Activated CD8-positive, alpha-beta T cell treated with anti-CD3 and anti-CD28 coated beads, Interleukin-2, amount 10 ng/mL, durations not matched to agents 7 days and 5 days (primary cell): ENCODE measurements around the gene STT3B. TPM values are rescaled to one million over a fixed set of nuclear protein-coding genes. Genes with fewer than 3 reads are reported as not detected.

ENCODE experiments used
- ATAC-seq: fragments of 150-1000 bp; cut with Tn5 transposase; one replicate; pipeline ENCODE4 v1.10.0; 2021; ENCODE audit warnings: moderate library complexity
- CTCF ChIA-PET: fragments of 350-600 bp; sonication (Branson Sonifier 250); formaldehyde crosslinking; loops from one replicate; lab custom pipeline; 2021; ENCODE audit warnings: antibody characterized with exemption; lab: Charles Lee
- POLR2A ChIA-PET: fragments of 350-600 bp; sonication (Branson Sonifier 250); formaldehyde crosslinking; loops from one replicate; lab custom pipeline; 2021; ENCODE audit warnings: antibody characterized with exemption; lab: Charles Lee
- DNase-seq: peaks from one replicate; pipeline ENCODE4 v3.0.0-alpha.2; 2020
- H3K27ac Mint-ChIP-seq: one replicate; pipeline ENCODE4 v1.8.0; 2021; ENCODE audit warnings: mild to moderate bottlenecking, mixed read lengths
- H3K27me3 Mint-ChIP-seq: one replicate; pipeline ENCODE4 v1.8.0; 2021; ENCODE audit warnings: low read depth, mixed read lengths
- H3K36me3 Mint-ChIP-seq: one replicate; pipeline ENCODE4 v1.8.0; 2021; ENCODE audit warnings: low read depth, mixed read lengths
- H3K4me1 Mint-ChIP-seq: one replicate; pipeline ENCODE4 v1.8.0; 2021; ENCODE audit warnings: low read depth, mixed read lengths
- H3K4me3 Mint-ChIP-seq: one replicate; pipeline ENCODE4 v1.8.0; 2021; ENCODE audit warnings: mild to moderate bottlenecking, mixed read lengths
- H3K9me3 Mint-ChIP-seq: one replicate; pipeline ENCODE4 v1.8.0; 2022; ENCODE audit warnings: mixed read lengths; ENCODE audit not compliant: insufficient read depth
- total RNA-seq, 2 experiments: library from RNA; stranded (reverse); gene quantifications; one replicate each; pipeline ENCODE4 v1.2.3, GENCODE V29; 2021

The STT3B gene
- total RNA-seq, 2 experiments from 2014 or later: 137 to 140 TPM

- CTCF ChIA-PET: interaction anchor here (0.8 kb wide), 1 partner anchor 19 kb away, joined by 3 read pairs; no protein-coding TSS in a partner anchor
- POLR2A ChIA-PET: no interaction called here
- H3K36me3 Mint-ChIP-seq: no peaks in the 10 kb centered on the region
- DNase-seq (no peak), ATAC-seq (no peak)
- peaks cover 2% of the 10 kb centered on the region for H3K27me3 Mint-ChIP-seq
- no peak overlapping the region for H3K27ac Mint-ChIP-seq
- no peaks in the 10 kb centered on the region for H3K9me3 Mint-ChIP-seq
- H3K4me3 Mint-ChIP-seq: no peak overlapping the region
- no peaks in the 10 kb centered on the region for H3K4me1 Mint-ChIP-seq
These were observed 143.8 kb downstream of the STT3B start for GRCh38 chr3:31676556-31676955.

- no peaks in the 10 kb centered on the region for H3K9me3 Mint-ChIP-seq
- H3K27me3 Mint-ChIP-seq: no peaks in the 10 kb centered on the region
- DNase-seq (no peak), ATAC-seq (no peak)
- ChIA-PET CTCF (no interaction called here), POLR2A (no interaction called here)
- no peak overlapping the region for H3K27ac Mint-ChIP-seq
- no peaks in the 10 kb centered on the region for H3K36me3 Mint-ChIP-seq
- H3K4me3 Mint-ChIP-seq: no peak overlapping the region
- H3K4me1 Mint-ChIP-seq: no peaks in the 10 kb centered on the region
These were observed 147.5 kb downstream of the STT3B start for GRCh38 chr3:31680072-31680870.
